ENCODE results near the gene TBCA.

GRCh38 chr5:77798456-77798855, 22.3 kb upstream of the TBCA start:
- no peak for TF ChIP-seq CTCF (conservative IDR thresholded peaks at IDR 0.05; ENCODE audit: low read depth in 2 of 2)
- TF ChIP-seq CREB1 (CRISPR knock-in tag; IDR thresholded peaks at IDR 0.05; ENCODE audit: low read depth) = no peak
- TF ChIP-seq REST (IDR thresholded peaks at IDR 0.05; ENCODE audit: unreplicated experiment) = no peak
- no peak for TF ChIP-seq EZH2 (IDR thresholded peaks at IDR 0.05; ENCODE audit: low read depth, unreplicated experiment)
- TF ChIP-seq EZH2phosphoT487 (IDR thresholded peaks at IDR 0.05; ENCODE audit: unreplicated experiment) = no peak
- TF ChIP-seq POLR2AphosphoS5 (IDR thresholded peaks at IDR 0.05; ENCODE audit: low read depth) = no peak
- TF ChIP-seq JUNB (IDR thresholded peaks at IDR 0.05; ENCODE audit: unreplicated experiment) = no peak
- TF ChIP-seq ZNF462 (CRISPR knock-in tag; IDR thresholded peaks at IDR 0.05) = no peak
- TF ChIP-seq STAT1 (IDR thresholded peaks at IDR 0.05; ENCODE audit: unreplicated experiment) = no peak
